Measurements from ENCODE around the gene NEUROD1. TPM values are rescaled to one million over a fixed set of nuclear protein-coding genes. Genes with fewer than 3 reads are reported as not detected.

The NEUROD1 gene
- total and polyA plus RNA-seq, 11 donors: not detected

GRCh38 chr2:181643151-181643550 is 37.2 kb downstream of the NEUROD1 start:
- intact Hi-C loops (cut with DNase I): no loop called here
- Histone ChIP-seq H3K9me3 (no peaks in the 10 kb centered on the region), H3K36me3 (no peaks in the 10 kb centered on the region), H3K4me1 (no peaks in the 10 kb centered on the region), H3K27me3 (peaks cover 0 to 25% (median 2%) of the 10 kb centered on the region in 9 donors), H3K4me3 (no peak overlapping the region), H3K27ac (no peak overlapping the region)
- no peak for DNase-seq
- TF ChIP-seq POLR2A (IDR thresholded peaks at IDR 0.05) (no peak), CTCF (IDR thresholded peaks at IDR 0.05) (no peak)
- 54 to 71% (median 65%) methylated on average over 1 of the region's 1 CpG for WGBS, 4 donors
- no peak for ATAC-seq

GRCh38 chr2:181642086-181642485 is 38.2 kb downstream of the NEUROD1 start:
- ATAC-seq (no peak), DNase-seq (no peak)
- intact Hi-C loops (cut with DNase I): no loop called here
- TF ChIP-seq POLR2A (IDR thresholded peaks at IDR 0.05): no peak
- no peak for TF ChIP-seq CTCF (IDR thresholded peaks at IDR 0.05)
- H3K9me3 ChIP-seq: no peaks in the 10 kb centered on the region
- H3K4me1 ChIP-seq: no peaks in the 10 kb centered on the region
- H3K36me3 ChIP-seq: no peaks in the 10 kb centered on the region
- WGBS, 4 donors: 73 to 81% (median 76%) methylated on average over 4 of the region's 4 CpGs
- H3K4me3 ChIP-seq: no peak overlapping the region
- H3K27ac ChIP-seq: no peak overlapping the region
- peaks cover 0 to 20% (median 0%) of the 10 kb centered on the region in 9 donors for H3K27me3 ChIP-seq

- no peaks in the 10 kb centered on the region for H3K9me3 ChIP-seq
- WGBS, 4 donors: 0 to 36% (median 17%) methylated on average over 1 of the region's 1 CpG
- H3K4me1 ChIP-seq: no peaks in the 10 kb centered on the region
- no peaks in the 10 kb centered on the region for H3K36me3 ChIP-seq
- peaks cover 0 to 10% (median 0%) of the 10 kb centered on the region in 9 donors for H3K27me3 ChIP-seq
- intact Hi-C loops (cut with DNase I): no loop called here
- ATAC-seq (no peak), DNase-seq (no peak)
- H3K27ac ChIP-seq: no peak overlapping the region
- TF ChIP-seq POLR2A (IDR thresholded peaks at IDR 0.05) (no peak), CTCF (IDR thresholded peaks at IDR 0.05) (no peak)
- no peak overlapping the region for H3K4me3 ChIP-seq
These were observed 40.6 kb downstream of the NEUROD1 start for GRCh38 chr2:181639686-181640085.

GRCh38 chr2:181632733-181633401 is 47.5 kb downstream of the NEUROD1 start:
- TF ChIP-seq CTCF (IDR thresholded peaks at IDR 0.05): no peak
- TF ChIP-seq POLR2A (IDR thresholded peaks at IDR 0.05): no peak
- 75 to 89% (median 81%) methylated on average over 4 of the region's 4 CpGs for WGBS, 4 donors
- Histone ChIP-seq H3K4me1 (no peaks in the 10 kb centered on the region), H3K27ac (no peak overlapping the region), H3K27me3 (peaks cover 0 to 10% (median 0%) of the 10 kb centered on the region in 9 donors), H3K9me3 (no peaks in the 10 kb centered on the region), H3K36me3 (no peaks in the 10 kb centered on the region), H3K4me3 (no peak overlapping the region)
- DNase-seq (no peak), ATAC-seq (no peak)
- intact Hi-C loops (cut with DNase I): no loop called here

Measured in heart left ventricle (tissue), 16 donors.